Astrocyte of the cerebellum (primary cell): ENCODE measurements around the gene CEMIP.

Source experiments
- DNase-seq: peaks from one replicate; pipeline ENCODE4 v3.0.0-alpha.2; 2011; ENCODE audit warnings: low read depth
- H3K4me3 ChIP-seq: 2 replicates; pipeline ENCODE4 v1.5.1; 2011; ENCODE audit warnings: mild to moderate bottlenecking, low read depth, low read length, moderate library complexity
- in situ Hi-C: cut with HindIII; loops from 2 replicates; pipeline ENCODE4 v1.10.0; 2017; ENCODE audit warnings: low sequenced_read_pairs
- TF ChIP-seq, protein P1 (sequence below): IDR thresholded peaks from 2 replicates; pipeline ENCODE4 v1.5.1; 2012; ENCODE audit warnings: low read length, low read depth, moderate library complexity, mild to moderate bottlenecking; ENCODE audit errors: missing control alignments

The CEMIP gene

DNA sequence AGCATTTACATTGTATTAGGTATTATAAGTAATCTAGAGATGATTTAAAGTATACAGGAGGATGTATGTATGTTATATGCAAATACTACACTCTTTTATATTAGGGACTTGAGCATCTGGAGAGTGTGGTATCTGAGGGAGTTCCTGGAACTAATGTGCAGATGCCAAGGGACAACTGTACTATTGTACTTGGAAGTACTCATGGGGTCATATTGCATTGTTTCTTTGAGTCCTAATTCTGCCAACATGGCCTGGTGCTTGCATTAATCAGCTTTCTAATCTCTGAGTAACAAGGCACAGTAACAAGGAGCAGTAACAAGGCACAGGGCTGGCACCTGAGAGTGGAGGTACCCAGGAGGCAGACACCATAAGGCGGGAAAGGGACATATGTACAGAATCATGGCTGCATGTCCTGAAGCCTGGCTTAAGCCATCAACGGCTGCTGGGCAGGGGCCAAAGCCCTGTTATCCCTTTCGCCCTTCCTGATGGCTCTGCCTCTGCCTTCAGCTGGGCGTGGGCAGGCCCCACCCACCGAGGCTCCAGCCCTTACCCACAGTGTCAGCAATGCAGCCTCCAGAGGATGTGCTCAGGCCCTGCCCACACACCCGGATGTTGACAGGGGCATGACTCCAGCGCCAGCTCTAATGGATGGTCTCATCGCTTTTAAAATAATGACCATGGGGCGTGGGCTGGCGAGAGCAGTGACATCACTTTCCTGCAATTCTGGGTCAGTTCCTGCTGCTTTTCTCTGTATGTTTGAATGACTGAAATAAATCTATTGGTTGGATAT is 22.9 kb downstream of the CEMIP start:
- DNase-seq = no peak
- TF ChIP-seq, protein P1, sequence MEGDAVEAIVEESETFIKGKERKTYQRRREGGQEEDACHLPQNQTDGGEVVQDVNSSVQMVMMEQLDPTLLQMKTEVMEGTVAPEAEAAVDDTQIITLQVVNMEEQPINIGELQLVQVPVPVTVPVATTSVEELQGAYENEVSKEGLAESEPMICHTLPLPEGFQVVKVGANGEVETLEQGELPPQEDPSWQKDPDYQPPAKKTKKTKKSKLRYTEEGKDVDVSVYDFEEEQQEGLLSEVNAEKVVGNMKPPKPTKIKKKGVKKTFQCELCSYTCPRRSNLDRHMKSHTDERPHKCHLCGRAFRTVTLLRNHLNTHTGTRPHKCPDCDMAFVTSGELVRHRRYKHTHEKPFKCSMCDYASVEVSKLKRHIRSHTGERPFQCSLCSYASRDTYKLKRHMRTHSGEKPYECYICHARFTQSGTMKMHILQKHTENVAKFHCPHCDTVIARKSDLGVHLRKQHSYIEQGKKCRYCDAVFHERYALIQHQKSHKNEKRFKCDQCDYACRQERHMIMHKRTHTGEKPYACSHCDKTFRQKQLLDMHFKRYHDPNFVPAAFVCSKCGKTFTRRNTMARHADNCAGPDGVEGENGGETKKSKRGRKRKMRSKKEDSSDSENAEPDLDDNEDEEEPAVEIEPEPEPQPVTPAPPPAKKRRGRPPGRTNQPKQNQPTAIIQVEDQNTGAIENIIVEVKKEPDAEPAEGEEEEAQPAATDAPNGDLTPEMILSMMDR = no peak
- in situ Hi-C loops = no loop called here
- H3K4me3 ChIP-seq = no peak overlapping the region

DNA sequence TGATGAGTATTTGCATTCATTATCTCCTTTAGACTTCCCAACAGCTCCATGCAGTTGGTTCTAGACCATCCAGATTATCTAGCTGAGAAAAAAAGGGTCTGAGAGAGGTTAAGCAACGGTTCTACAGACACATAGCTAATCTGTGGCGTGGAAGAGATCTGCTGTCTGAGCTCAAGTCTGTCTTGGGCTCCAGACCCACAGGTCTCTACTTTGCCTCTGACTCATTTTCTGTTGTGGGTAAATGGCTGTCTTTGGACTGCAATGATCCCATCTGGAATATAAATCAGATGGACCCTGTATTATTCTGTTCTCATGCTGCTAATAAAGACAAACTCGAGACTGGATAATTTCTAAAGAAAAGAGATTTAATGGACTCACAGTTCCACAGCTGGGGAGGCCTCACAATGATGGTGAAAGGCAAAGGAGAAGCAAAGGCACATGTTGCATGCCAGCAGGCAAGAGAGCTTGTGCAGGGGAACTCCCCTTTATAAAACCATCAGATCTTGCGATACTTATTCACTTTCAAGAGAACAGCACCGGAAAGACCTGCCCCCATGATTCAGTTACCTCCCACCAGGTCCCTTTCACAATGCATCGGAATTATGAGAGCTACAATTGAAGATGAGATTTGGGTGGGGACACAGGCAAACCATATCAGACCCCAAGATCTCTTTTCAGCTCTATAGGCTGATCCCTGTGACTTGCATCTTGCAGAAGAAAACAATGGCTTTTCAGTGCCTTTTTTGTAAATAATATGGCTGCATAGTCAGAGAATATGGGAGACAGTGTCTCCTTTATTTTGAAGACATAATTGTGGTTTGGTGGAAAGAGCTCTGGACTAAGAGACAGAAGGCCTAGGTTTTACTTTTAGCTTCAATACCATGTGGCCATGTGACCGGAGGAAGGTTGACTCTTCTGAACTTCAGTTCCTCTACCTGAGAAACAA is 24.7 kb downstream of the CEMIP start:
- no peak for DNase-seq
- no peak overlapping the region for H3K4me3 ChIP-seq
- in situ Hi-C loops = no loop called here
- TF ChIP-seq, protein P1 = no peak

DNA sequence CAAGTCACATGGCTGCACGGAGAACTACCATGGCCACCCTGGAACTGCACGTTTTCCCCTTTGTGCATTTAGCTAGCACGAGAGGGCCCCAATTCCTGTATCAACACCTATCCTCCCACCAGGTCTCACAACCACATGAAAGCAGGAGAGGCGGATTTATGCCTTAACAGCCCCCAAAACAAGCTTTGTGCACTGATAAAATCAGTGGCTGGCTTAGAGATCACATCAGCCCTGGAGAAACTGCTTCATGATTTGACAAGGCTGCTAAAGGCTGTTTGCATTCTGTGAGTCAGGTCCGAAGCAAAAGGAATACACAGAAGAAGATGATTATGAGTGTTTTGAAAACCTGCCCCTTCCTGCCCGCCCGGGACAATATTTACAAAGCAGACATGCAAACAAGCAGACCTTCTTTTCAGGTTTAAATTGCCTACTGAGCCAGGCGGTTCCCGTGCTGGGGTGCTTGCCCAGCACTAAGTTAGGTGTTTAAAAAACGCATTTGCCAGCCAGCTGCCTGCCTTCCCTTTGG is 25.9 kb downstream of the CEMIP start:
- no peak overlapping the region for H3K4me3 ChIP-seq
- TF ChIP-seq, protein P1 = no peak
- in situ Hi-C loops = loop anchor here (5.0 kb wide), 1 partner anchor 162 kb away; no protein-coding TSS in a partner anchor
- no peak for DNase-seq

DNA sequence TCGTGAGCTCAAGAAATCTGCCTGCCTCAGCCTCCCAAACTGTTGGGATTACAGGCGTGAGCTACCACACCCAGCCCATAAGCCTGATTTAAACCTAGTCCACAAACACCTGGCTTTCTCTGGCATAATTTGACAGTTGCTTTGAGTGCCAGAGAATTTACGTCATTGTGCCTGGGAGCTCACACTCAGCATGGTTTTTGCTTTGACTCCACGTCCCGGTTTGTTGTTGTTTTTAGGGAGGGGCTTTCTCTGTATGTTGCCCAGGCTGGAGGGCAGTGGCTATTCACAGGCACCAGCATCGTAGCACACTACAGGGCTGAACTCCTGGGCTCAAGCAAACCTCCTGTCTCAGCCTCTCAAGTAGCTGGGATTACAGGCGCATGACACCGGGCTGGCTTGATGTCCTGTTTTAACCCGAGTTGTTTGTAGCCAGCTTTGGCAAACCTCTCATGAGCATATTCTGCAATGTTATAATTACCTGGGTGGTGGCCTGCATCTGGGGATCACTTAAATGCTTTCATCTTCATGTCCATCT is 32.7 kb downstream of the CEMIP start:
- in situ Hi-C loops = no loop called here
- no peak overlapping the region for H3K4me3 ChIP-seq
- DNase-seq = no peak
- TF ChIP-seq, protein P1 = no peak

DNA sequence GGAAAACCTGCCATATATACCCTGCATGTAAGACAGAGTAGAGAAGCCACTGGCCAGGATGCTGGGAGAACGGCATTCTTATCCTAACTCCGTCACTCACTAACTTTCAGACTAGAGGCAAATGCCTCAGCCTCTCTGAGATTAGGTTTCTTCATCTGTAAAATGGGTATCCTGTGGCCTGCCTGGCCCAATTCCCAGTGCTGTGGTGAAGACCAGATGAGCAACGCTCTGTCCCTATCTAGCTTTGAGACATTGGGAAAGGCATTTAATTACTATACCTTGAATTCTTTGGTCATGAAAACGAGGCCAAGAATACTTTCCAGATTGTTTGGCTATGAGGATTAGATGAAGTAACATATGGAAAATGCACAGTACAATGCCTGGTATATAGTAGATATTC is 35.9 kb downstream of the CEMIP start:
- in situ Hi-C loops = no loop called here
- no peak for DNase-seq
- TF ChIP-seq, protein P1 = no peak

DNA sequence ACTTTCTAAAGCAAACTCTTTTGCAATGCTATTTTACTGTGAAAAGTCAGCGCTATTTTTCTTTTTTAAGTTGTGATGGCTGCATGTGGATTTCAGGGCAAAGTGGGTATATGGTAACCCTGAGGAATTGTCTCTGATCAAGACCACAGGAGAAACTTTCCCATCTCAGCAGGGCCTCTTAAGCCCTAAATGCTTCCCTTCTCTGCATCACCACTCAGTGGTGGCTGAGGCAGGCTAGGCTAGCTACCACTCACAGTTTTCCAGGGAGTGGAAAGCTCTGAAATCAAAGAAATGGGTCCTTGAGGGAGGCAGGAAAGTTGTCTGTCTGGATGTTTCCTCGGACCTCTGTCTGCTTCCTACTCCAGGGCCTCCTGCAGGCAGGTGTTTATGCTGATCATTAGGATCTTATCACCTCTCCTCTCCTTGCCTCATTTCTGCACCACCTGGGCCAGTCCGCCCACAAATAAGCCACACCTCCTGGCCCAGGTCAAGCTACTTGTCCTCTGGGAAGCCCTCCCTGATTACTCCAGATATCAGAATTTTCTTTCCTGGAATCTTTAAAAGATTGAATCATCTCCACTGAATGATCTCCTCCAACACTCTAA is 37.0 kb downstream of the CEMIP start:
- in situ Hi-C loops = no loop called here
- DNase-seq = no peak
- no peak overlapping the region for H3K4me3 ChIP-seq
- TF ChIP-seq, protein P1 = no peak

More for the DNA sequence above, 35.9 kb downstream of the CEMIP start:
- no peak overlapping the region for H3K4me3 ChIP-seq
